Bladder microvascular endothelial cell (primary cell): Measurements from ENCODE around the gene SERTAD3. TPM values are rescaled to one million over a fixed set of nuclear protein-coding genes. Genes with fewer than 3 reads are reported as not detected.

Source experiments
- total RNA-seq: library from RNA; depleted of rRNA; stranded (reverse); fragments of >200 nt; gene quantifications from 2 replicates; pipeline ENCODE4 v1.2.3, GENCODE V29; 2014

The SERTAD3 gene, protein sequence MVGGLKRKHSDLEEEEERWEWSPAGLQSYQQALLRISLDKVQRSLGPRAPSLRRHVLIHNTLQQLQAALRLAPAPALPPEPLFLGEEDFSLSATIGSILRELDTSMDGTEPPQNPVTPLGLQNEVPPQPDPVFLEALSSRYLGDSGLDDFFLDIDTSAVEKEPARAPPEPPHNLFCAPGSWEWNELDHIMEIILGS
- total RNA-seq: 18.8 and 19.4 TPM in 2 replicates

DNA sequence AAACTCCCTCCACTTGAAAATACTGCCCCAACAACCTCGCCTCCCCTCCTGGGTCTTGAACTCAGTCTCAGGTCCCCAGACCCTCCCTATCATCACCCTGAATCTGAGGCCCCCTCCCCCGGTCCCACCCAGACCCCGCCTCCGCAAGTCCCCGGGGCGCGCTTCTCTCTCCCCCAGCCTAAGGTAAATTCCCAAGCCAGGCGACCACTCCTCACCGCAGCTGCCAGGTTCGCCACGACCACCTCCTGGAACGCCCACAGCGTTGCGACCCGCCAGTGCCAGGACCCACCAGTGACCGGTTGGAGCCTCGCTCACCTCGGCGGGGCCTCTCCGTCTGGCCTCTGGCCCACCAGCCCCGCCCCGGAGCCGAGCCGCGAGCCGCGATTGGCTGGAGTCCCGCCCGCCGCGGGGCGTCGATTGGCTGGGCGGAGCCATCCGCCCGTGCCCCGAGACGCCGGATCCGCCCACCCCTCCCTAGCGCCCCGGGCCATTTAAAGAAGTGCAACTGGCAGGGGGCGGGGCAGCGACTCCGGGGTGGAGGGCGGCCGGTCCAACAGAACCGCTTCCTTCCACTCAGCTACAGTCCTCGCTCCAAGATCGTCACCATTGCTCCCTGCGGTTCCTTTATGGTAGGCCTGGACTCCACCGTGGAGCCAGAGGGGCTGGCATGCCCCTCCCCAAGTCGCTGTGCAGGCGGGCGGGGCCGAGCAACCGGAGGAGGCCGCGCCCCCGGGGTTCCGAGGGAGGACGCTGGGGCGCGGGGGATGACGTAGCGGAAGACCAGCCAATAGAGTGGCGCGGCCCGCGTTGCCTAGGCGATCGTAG lies at the start of gene SERTAD3:
TSS of gene SERTAD3 (minus strand) at position 336 of the 825 bp plus-strand sequence. CDS start 2,255 bp downstream, outside the sequence.

DNA sequence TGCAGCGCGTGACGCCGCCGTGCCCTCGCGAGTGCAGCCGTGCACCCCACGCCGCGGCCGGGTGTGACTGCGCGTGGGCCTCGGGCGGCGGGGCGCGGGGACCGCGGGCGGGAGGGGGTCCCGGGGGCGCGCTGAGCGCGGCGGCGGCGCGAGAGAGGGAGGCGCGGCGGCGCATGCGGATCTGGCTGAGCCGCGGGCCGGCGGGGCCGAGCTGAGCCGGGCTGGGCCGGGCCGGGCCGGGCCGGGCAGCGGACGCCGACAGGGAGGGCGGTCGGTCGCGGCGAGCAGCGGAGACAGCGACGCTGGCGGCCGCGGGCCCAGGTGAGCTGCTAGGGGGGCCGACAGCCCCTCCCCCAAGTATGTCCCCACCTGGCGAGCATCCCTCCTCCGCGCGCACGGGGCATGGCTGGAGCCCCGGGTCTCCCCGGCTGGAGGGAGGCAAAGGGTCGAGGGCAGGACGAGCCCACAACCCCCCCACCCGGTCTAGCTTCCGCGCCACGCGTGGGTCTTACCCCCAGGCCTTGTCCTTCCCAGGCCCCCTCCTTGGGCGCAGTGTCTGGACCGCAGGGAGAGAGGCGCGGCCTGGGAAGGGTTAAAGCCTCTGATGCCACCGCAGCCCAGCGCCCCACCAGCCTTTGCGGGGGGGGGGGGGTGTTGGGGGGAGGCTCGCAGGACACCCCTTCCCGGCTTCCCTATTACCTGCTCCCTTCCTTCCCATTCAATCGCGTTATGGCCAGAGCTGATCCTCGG lies 23.0 kb upstream of the SERTAD3 start, which contains the start of gene SPTBN4:
TSS of gene SPTBN4 (plus strand) at position 17 of the 750 bp plus-strand sequence. CDS start 5,621 bp downstream, outside the sequence.

DNA sequence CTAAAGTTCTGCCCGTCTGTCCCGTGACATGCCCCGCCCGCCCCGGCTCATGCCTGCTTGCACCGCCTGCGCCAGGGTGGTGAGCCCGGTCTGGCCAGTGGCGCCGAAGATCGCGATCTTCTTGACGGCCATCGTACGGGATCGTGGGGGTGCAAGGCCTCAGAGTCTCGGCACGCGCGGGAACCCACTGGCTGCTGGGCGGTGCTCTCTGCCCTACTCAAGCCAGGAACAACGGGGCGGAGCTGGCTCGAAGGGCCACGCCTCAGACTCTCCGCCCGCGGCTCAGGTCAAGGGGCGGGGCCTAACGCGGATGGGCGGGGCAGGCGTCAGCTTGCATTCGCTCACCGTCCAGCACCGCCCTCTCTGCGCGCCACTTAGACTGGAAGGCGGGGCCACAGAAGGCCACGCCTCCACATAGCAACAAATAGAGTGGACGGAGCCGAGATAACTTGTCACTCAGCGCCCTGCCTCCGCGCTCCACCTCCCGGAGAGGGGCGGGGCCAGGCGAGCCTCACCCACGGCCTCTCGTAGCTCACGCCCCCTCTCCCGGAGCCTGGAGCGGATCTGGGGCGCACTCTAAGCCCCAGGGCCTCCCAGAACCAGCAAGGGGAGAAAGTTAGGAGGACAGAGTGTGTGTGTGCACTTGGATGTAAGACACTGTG lies 21.6 kb upstream of the SERTAD3 start, which contains the start of gene BLVRB:
TSS of gene BLVRB (minus strand) at position 189 of the 662 bp plus-strand sequence. CDS start at position 132, 57 bp downstream.

DNA sequence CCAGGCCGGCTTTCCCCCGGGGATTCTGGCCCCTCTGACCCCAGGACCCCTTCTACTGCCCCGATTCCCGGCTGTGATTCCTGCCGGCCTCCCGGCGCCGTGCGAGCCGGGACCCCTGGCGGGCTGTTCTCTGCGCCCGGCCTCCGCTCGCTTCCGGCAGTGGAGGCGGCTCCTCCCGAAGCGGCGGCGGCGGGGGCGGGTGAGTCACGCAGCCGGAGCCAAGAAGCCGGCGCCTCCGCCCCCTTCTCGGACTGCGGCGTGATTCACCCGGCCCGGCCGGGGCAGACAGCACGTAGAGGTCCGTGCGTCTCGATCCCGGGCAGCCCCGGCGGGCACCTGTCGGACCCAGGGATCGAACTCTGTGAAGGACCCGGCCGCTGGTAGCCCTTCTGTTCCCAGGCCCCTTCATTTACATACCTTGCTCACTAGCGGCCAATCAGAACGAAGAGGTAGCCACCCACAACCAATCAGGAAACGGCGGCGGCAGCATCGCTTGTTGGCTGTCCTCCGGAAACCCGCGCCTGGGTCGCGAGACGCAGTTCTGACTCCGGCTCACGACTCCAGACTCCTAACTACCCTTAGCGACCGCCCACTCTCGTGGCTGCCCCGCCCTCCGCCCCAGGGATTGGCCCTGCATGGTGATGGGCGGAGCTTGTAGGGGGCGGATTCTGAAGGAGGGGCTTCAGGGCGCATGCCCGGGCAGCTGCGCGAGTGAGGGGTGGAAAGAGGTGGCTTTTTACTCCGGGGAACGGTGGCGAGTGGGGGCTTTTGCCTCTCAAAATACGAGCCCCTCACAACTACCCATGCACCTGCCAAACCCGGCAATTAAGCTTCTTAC lies 18.5 kb downstream of the SERTAD3 start, which contains the start of gene SERTAD1:
TSS of gene SERTAD1 (minus strand) at position 543 of the 838 bp plus-strand sequence. CDS start 2,446 bp downstream, outside the sequence.

DNA sequence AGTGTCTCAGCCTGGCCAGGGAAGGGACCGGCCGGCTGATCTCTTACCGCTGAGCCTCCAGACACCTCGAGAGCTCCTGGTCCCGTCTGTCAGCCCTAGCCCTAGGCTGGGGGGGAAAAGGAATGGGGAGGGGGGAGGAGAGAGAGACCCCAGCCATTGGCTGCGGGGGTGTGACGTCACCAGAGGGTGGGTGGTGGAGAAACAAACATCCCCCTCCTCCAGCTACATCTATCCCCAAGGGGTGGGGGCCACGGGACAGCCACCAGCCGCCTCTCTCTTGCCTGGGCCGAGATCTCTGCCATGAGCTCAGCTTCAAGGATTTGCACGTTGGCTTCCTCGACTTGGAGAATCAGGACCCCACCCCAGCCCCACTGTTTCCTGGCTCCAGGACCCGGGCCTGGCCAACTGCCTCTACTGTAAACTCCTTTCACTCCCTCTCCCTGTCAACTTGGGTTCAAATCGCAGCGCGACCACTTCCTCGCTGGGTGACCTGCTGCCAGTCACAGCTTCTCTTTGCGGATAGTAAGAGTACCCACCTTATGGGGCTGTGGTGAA lies 30.8 kb downstream of the SERTAD3 start, which contains the start of gene PRX:
TSS of gene PRX (minus strand) at position 88 of the 555 bp plus-strand sequence. CDS start 5,446 bp downstream, outside the sequence.

Other genes with a start within 250 kb of the SERTAD3 start
- not detected in 2 replicates for gene TTC9B, start 226.0 kb downstream of the SERTAD3 start, total RNA-seq
- gene CCNP, start 217.6 kb downstream of the SERTAD3 start, total RNA-seq: 0.16 TPM in 1 of 2 replicates, not detected in the other
- gene AKT2, start 159.0 kb downstream of the SERTAD3 start, total RNA-seq: 20.2 and 44.6 TPM in 2 replicates
- gene C19orf47, start 95.9 kb downstream of the SERTAD3 start, total RNA-seq: 5.2 and 7.0 TPM in 2 replicates
- gene PLD3, start 95.6 kb downstream of the SERTAD3 start, total RNA-seq: 80.5 and 169 TPM in 2 replicates
- gene HIPK4, start 54.2 kb downstream of the SERTAD3 start, total RNA-seq: 0.06 TPM in 1 of 2 replicates, not detected in the other
- 0.97 and 1.1 TPM in 2 replicates for gene PRX, start 31.0 kb downstream of the SERTAD3 start, total RNA-seq
- gene SERTAD1, start 18.3 kb downstream of the SERTAD3 start, total RNA-seq: 21.0 and 21.7 TPM in 2 replicates
- gene BLVRB, start 21.4 kb upstream of the SERTAD3 start, total RNA-seq: 53.3 and 67.3 TPM in 2 replicates
- 0.06 TPM in 1 of 2 replicates, not detected in the other for gene SPTBN4, start 22.7 kb upstream of the SERTAD3 start, total RNA-seq
- 30.4 and 41.8 TPM in 2 replicates for gene SHKBP1, start 132.5 kb upstream of the SERTAD3 start, total RNA-seq
- 3.9 and 73.7 TPM in 2 replicates for gene LTBP4, start 157.0 kb upstream of the SERTAD3 start, total RNA-seq
- gene NUMBL, start 246.3 kb upstream of the SERTAD3 start, total RNA-seq: 16.2 and 23.8 TPM in 2 replicates